Activated naive CD4-positive, alpha-beta T cell treated with anti-CD3 and anti-CD28 coated beads, Interleukin-2, amount 50 U/mL, for 16 hours (primary cell): ENCODE results near the gene KBTBD4.
A peak's percentile ranks its signal among the peaks of the same experiment; 100 is the strongest.
"Not testable (repeated sequence)": the region's sequence is repeated elsewhere in the genome, so short reads cannot be mapped to it uniquely, and the experiment has no call there.

ENCODE experiments used
- DNase-seq: peaks from one replicate; pipeline ENCODE4 v3.0.0-alpha.2; 2020

KBTBD4 gene

GRCh38 chr11:47589977-47590861 lies 11.4 kb upstream of the KBTBD4 start:
- no peak for DNase-seq

GRCh38 chr11:47589584-47589976 lies 10.8 kb upstream of the KBTBD4 start:
- no peak for DNase-seq

- DNase-seq: no peak
These were observed 10.3 kb upstream of the KBTBD4 start for GRCh38 chr11:47589118-47589517.

- DNase-seq: no peak
These were observed 9.1 kb upstream of the KBTBD4 start for GRCh38 chr11:47587723-47588326.

- no peak for DNase-seq
These were observed 8.4 kb upstream of the KBTBD4 start for GRCh38 chr11:47587039-47587716.

GRCh38 chr11:47586098-47586855 lies 7.5 kb upstream of the KBTBD4 start, which contains the start of gene FAM180B:
Gene FAM180B, plus strand, starts transcription at chr11:47586678. Its CDS starts 91 bp downstream, at chr11:47586769.
- DNase-seq: no peak

GRCh38 chr11:47583844-47584243 lies 5.1 kb upstream of the KBTBD4 start:
- DNase-seq: no peak

GRCh38 chr11:47577460-47578041 lies 1.2 kb downstream of the KBTBD4 start:
- no peak for DNase-seq

- DNase-seq: no peak
These were observed 5.4 kb downstream of the KBTBD4 start for GRCh38 chr11:47573321-47573720.

- no peak for DNase-seq
These were observed 6.0 kb downstream of the KBTBD4 start for GRCh38 chr11:47572715-47573255.

GRCh38 chr11:47571895-47572294 lies 6.9 kb downstream of the KBTBD4 start:
- DNase-seq: no peak

GRCh38 chr11:47571357-47571729 lies 7.4 kb downstream of the KBTBD4 start:
- DNase-seq: no peak

- DNase-seq: no peak
These were observed 8.0 kb downstream of the KBTBD4 start for GRCh38 chr11:47570651-47571356.

GRCh38 chr11:47569646-47570045 lies 9.1 kb downstream of the KBTBD4 start:
- DNase-seq: no peak

GRCh38 chr11:47566149-47566698 lies 12.5 kb downstream of the KBTBD4 start:
- no peak for DNase-seq

- peak; percentile 66 for DNase-seq
These were observed 13.2 kb downstream of the KBTBD4 start, which contains the start of gene PTPMT1 for GRCh38 chr11:47565340-47566148. Gene PTPMT1, plus strand, starts transcription at chr11:47565599. Its CDS starts 24 bp downstream, at chr11:47565623.

GRCh38 chr11:47564933-47565339 lies 13.8 kb downstream of the KBTBD4 start:
- DNase-seq: no peak

GRCh38 chr11:47564366-47564765 lies 14.4 kb downstream of the KBTBD4 start:
- DNase-seq: not testable (repeated sequence)

GRCh38 chr11:47562393-47562792 lies 16.4 kb downstream of the KBTBD4 start:
- not testable (repeated sequence) for DNase-seq

- no peak for DNase-seq
These were observed 18.3 kb downstream of the KBTBD4 start for GRCh38 chr11:47560426-47560825.
